T-helper 9 cell (primary cell): ENCODE data around the gene SMARCD2.
"Not testable (repeated sequence)": the region's sequence is repeated elsewhere in the genome, so short reads cannot be mapped to it uniquely, and the experiment has no call there.

Experiments used
- DNase-seq: peaks from one replicate; pipeline ENCODE4 v3.0.0-alpha.2; 2020
- total RNA-seq, 2 donors: gene quantifications; one replicate each; lab custom pipeline; 2026; lab: John Stamatoyannopoulos, UW

The SMARCD2 gene
- 120 to 163 reads per million in 2 donors for total RNA-seq

DNA sequence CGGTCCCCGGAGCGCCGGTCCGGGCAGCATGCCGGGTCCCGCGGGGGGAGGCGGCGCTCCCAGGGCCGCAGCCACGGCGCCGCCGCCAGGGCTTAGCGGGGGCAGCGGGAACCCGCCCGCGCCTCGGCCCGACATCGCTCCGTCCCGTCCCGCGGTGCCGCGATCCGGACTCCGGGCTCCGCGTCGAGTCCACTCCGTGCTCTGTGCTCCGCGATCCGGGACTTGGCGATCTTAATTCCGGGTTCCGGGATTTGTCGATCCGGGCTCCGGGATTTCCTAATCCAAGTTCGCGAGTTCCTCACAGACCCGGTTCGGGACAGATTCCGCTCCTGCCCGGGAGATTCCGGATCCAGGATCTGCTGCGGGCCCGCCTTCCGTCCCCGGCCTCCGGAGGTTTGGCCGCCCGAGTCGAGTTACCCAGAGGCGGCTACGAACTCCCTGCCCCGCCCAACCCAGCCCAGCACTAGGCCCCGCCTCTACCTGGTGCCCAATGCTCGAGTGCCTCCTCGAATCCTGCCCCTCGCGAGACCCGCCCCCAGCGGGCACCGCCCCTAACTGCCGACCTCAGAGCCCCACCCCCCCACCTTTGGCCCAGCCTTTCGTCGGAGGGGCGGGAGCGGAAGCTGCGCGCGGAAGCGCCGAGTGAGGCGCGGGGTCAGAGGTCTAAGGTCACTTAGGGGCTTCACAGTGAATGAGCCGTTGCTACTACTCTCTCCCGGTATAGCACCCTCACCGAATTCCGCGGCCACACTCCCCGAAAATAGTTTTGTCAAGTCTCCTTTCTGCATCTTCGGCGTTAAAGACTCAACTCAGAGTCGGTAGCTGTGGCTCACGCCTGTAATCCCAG is at the start of gene SMARCD2:
TSS of gene SMARCD2 (minus strand) at position 146 of the 847 bp plus-strand sequence. CDS start at position 135, 11 bp downstream.
- DNase-seq: peak; percentile 99

DNA sequence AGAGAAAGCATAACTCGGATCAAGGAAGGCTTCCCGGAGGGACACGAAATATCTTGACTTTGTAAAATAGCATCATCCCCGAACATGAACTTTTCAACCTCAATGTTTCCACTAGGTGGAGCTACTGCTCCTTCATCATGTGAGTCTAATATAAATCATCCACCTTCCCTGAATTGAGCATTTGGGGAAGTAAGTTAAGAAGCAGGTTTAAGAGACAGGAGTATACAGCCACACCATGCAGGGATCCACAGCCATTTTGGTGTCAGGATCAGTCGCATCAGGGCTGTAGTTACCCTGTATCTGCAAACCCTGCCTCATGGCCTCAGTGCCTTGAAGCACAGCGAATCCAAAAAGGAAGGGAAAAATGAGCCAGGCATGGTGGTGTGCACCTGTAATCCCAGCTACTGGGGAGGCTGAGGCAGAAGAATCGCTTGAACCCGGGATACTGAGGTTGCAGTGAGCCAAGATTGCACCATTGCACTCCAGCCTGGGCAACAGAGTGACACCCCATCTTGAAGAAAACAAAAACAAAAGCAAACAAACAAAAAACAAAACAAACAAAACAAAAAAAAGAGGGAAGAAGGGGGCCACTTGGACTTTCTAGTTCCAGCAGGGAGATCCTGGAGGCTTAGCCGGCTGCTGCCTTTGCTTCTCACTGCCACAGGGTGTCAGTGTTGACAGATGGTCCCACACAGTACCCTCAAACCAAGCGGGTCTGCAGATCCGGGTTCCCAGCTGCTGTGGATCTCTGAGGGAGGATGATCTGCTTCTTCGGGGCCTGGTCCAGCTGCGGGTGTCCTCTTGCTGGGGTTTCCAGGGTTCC is 46.8 kb upstream of the SMARCD2 start:
- DNase-seq: not testable (repeated sequence)

DNA sequence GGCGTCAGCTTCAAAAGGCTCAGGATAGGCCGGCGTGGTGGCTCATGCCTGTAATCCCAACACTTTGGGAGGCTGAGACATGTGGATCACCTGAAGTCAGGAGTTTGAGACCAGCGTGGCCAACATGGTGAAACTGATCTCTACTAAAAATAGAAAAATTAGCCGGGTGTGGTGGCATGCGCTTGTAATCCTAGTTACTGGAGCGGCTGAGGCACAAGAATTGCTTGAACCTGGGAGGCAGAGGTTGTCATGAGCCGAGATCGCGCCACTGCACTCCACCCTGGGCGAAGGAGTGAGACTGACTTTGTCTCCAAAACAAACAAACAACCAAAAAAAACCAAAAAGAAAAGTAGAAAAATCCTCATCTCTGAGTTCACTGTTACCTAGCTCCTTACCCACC is 42.6 kb upstream of the SMARCD2 start:
- DNase-seq: not testable (repeated sequence)

DNA sequence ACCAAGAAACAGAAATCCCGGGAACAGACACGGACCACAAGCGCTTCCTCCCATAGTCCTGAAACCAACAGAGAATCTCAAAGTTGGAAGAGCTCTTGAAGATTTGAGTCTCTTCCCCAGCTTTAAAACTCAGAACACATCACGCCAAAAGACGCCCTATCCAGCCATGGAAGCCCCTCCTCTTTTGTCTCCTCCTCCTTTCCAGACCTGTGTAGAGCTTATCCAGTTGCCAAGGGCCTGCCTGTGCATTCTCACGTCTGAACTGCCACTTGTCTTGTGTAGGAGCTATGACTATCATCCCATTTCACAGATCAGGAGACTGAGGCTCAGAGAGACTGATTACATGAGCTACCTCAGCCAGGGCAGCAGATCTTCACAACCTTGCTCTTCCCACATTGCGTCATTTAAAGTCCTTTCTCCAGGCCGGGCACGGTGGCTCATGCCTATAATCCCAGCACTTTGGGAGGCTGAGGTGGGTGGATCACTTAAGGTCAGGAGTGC is 40.2 kb upstream of the SMARCD2 start:
- not testable (repeated sequence) for DNase-seq

DNA sequence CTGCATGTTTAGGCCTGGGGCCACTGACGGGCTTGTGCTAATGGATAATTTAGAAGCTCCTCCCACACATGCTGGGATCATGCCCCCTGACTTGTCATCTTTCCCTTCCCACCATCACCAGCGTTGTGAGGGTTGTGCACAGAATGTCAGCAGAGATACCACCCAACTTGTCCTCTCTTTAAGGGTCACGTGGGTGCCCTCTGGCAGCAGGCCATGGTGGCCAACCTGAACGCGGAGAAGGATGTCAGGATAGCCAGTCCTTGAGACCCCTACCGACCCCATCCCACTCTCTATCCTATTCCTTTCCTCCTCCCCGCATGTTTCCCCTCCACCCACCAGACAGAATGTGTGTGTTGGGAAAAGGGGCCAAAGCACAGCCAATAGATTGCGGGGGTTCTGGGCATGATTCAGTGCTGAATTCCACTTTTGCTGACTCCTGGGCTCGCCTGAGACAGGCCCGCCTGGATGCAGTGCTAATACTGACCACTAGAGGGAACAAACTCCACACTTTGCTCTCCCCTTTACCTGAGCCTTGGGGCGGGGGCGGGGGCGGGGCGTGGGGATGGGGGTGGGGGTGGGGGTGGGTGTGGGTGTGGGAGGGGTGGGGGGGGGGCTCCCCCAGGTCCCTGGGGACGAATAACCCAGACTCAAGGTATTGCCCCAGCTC is 39.6 kb upstream of the SMARCD2 start, which contains the start of gene GH2:
TSS of gene GH2 (minus strand) at position 10 of the 667 bp plus-strand sequence. CDS start 143 bp downstream, outside the sequence.
- DNase-seq: peak; percentile 50

DNA sequence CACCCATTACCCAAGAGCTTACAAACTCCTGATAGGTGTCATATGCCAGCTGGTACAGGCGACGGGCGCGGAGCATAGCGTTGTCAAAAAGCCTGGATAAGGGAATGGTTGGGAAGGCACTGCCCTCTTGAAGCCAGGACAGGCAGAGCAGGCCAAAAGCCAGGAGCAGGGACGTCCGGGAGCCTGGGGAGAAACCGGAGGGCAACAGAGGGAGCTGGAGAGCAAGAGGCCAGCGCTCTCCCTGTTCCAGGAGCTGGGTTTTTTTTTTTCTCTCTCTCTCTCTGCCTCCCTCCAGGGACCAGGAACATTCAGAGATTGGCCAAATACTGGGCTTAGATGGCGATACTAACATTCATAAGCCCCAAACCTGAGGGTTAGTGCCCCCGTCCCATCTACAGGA is 38.9 kb upstream of the SMARCD2 start:
- not testable (repeated sequence) for DNase-seq

DNA sequence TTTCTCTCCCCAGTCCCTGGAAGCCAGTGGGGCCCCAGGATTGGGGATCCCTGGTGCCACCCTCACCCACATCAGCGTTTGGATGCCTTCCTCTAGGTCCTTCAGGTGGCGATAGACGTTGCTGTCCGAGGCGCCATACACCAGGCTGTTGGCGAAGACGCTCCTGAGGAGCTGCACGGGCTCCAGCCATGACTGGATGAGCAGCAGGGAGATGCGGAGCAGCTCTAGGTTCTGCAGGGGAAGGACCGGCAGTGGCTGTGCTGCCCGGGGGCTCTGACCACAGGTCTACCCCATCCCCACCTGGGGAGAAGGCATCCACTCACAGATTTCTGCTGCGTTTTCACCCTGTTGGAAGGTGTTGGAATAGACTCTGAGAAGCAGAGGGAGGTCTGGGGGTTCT is 38.2 kb upstream of the SMARCD2 start:
- no peak for DNase-seq

DNA sequence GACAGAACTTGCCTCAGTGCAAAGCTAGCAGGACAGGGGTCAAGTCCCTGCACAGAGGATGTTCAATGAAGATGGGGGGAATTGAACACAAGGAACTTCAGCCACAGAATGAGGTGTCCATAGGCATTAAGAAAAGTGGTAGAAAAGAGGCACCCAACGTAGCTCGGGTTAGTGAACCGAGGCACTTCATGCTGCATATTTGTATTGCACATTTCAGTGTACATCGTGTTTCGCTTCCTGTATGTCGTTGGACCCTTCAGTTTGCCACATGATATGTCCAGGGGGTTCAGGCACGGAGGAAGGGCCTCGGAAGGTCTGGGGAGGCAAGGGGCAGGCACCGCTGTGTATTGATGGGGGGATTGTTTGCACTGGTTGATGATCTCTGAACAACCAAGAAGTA is 35.9 kb upstream of the SMARCD2 start:
- not testable (repeated sequence) for DNase-seq

DNA sequence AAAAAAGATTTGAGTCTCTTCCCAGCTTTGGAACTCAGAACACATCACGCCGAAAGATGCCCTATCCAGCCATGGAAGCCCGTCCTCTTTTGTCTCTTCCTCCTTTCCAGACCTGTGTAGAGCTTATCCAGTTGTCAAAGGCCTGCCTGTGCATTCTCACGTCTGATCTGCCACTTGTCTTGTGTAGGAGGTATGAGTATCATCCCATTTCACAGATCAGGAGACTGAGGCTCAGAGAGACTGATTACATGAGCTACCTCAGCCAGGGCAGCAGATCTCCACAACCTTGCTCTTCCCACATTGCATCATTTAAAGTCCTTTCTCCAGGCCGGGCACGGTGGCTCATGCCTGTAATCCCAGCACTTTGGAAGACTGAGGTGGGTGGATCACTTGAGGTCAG is 32.2 kb upstream of the SMARCD2 start:
- not testable (repeated sequence) for DNase-seq

DNA sequence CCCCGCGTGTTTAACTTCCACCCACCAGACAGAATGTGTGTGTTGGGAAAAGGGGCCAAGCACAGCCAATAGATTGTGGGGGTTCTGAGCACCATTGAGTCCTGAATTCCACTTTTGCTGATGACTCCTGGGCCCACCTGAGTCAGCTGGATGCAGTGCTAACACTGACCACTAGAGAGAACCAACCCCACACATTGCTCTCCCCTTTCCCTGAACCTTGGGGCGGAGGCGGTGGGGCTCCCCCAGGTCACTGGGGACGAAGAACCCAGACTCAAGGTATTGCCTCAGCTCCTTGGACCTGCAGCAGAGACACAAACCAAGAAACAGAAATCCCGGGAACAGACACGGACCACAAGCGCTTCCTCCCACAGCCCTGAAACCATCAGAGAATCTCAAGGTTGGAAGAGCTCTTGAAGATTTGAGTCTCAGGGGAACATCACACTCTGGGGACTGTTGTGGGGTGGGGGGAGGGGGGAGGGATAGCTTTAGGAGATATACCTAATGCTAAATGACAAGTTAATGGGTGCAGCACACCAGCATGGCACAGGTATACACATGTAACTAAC is 31.7 kb upstream of the SMARCD2 start:
- DNase-seq: not testable (repeated sequence)

DNA sequence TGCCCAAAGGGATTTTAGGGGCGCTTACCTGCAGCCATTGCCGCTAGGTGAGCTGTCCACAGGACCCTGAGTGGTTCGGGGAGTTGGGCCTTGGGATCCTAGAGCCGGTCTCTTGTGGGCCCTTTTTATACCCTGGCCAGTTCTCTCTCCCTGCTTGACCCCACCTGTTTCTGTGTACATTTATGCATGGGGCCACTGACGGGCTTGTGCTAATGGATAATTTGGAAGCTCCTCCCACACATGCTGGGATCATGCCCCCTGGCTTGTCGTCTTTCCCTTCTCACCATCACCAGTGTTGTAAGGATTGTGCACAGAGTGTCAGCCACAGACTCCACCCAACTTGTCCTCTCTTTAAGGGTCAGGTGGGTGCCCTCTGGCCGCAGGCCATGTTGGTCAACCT is 31.1 kb upstream of the SMARCD2 start, which contains the start of gene CSH2:
TSS of gene CSH2 (minus strand) at position 101 of the 400 bp plus-strand sequence. CDS start at position 38, 63 bp downstream.
- DNase-seq: not testable (repeated sequence)

DNA sequence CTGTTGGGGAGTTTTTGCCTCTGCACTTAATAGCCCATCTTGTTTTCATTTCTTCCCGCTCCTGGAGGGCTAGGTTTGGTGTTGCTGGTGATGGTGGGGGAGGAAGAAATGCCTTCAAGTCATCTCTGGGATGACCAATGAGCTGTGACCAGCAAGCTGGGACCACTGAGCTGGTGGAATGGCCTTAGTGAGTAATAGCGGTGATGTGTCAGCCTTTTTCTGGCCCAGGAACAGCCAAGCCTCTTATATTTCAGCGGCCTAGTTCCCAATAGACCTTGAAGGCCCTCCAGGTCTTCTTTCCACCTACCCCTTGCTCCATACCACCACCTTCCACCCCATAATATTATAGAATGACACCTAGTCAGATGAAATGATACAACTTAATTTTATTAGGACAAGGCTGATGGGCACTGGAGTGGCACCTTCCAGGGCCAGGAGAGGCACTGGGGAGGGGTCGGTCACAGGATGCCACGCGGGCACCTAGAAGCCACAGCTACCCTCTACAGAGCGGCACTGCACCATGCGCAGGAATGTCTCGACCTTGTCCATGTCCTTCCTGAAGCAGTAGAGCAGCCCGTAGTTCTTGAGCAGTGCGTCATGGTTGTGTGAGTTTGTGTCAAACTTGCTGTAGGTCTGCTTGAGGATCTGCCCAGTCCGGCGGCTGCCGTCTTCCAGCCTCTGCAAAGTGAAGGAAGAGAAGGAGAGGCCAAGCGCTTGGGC is 29.3 kb upstream of the SMARCD2 start:
- DNase-seq: not testable (repeated sequence)

DNA sequence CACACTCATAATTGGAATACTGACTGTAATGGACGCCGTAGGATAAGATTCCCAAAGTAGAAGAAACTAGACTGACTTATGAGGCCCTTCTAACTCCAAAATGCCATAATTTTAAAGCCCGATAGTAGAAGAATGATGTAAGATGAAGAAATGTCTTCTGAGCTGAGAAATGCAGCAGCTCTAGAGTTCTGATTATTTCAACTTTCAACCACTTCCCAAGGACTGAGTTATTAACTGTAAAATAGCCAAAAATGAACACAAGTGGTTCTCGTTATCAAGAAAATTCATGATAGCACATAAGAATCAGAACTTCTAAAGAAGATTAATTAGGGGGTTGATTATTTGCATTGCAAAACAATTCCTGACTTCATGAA is 27.8 kb upstream of the SMARCD2 start:
- not testable (repeated sequence) for DNase-seq

DNA sequence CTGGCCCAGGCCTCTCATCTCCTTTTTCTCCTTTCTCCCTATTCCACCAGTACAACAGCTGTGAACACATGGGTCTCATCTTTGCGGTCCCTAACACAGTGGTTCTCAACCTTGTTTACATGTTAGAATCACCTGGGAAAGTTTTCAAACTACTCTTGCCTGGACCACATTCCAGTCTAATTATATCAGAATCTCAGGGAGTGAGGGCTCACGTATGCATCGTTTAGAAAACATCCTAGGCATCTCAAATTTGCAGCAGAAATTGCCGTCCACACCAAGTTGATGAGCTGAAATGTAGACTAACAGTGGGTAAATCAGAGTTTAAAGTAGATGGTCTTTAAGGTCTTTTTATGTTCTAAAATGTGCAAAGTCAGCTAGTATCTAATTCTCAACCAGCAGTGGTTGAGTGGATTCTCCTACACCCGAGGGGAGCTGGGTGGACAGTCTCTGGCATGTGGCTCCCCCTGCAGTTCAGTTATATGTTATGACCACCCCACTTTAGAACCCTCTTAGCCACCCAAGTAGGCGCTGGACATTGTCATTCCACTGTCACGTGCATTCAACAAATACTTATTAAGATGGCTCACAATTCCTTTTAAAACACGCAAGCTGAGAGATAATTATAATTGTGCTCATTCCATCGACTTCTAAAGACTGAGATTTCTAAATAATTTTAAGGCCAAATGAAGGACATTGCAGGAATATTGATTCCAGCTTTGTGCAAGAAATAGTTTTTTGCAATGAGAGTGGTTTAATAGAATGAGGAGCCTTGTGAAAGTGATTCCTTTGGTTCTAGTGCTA is 27.2 kb upstream of the SMARCD2 start:
- DNase-seq: not testable (repeated sequence)

DNA sequence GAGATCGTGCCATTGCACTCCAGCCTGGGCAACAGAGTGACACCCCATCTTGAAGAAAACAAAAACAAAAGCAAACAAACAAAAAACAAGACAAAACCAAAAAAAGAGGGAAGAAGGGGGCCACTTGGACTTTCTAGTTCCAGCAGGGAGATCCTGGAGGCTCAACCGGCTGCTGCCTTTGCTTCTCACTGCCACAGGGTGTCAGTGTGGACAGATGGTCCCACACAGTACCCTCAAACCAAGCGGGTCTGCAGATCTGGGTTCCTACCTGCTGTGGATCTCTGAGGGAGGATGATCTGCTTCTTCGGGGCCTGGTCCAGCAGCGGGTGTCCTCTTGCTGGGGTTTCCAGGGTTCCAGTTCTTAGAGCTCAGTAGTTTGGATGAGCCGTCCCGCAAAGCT is 24.1 kb upstream of the SMARCD2 start:
- not testable (repeated sequence) for DNase-seq

DNA sequence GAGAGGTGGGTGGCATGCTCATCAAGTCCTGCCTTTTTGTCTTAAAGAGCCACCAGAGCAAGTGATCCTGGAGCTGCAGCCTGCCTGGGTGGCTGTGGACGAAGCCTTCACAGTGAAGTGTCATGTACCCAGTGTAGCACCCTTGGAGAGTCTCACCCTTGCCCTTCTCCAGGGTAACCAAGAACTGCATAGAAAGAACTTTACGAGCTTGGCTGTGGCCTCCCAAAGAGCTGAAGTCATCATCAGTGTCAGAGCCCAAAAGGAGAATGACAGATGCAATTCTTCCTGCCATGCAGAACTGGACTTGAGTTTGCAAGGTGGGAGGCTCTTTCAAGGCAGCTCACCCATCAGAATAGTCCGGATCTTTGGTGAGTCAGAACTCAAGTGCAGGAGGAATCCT is 16.8 kb upstream of the SMARCD2 start:
- DNase-seq: no peak

DNA sequence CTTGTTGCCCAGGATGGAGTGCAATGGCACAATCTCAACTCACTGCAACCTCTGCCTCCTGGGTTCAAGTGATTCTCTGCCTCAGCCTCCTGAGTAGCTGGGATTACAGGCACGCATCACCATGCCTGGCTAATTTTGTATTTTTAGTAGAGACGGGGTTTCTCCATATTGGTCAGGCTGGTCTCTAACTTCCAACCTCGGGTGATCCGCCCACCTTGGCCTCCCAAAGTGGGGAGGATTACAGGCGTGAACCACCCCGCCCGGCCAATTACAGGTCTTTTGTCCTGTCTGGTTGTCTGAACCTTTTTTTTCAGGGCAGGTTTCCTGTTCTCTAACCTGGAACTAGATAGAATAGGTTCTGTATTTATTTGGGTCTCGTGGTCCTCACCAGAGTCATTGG is 13.9 kb upstream of the SMARCD2 start:
- not testable (repeated sequence) for DNase-seq

DNA sequence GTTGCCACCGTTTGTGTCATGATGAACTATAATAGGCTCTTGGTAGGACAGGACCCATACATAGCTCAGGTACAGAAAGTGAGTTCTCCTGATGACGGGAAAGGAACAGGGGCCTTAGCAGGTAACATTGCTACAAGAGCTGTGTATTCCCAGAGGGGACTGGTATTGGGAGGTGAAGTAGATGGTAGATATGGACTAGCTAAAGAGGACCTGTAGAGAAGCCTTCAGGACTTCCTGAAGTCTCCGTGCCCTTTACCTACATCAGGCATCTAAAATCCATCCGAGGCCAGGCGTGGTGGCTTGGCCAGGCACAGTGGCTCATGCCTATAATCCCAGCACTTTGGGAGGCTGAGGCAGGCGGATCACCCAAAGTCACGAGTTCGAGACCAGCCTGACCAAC is 12.7 kb upstream of the SMARCD2 start:
- DNase-seq: no peak

DNA sequence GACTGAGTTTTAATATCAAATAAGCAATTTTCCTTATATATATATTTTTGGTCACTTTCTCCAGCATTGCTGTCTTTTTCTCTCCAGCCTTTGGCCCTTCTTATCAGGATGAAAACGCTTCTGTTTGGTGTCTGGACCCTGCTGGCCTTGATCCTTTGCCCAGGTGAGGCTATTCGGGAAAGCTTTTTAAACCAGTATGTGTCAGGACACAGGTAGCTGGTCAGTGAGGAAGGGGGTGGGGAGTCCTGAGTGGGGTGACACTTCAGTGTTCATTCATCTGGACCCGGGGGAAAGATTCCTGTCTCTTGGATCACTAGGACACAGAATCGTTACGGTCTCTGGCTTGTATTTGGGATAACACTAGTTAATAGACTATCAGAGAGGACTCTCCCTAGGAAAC is 12.2 kb upstream of the SMARCD2 start:
- no peak for DNase-seq

DNA sequence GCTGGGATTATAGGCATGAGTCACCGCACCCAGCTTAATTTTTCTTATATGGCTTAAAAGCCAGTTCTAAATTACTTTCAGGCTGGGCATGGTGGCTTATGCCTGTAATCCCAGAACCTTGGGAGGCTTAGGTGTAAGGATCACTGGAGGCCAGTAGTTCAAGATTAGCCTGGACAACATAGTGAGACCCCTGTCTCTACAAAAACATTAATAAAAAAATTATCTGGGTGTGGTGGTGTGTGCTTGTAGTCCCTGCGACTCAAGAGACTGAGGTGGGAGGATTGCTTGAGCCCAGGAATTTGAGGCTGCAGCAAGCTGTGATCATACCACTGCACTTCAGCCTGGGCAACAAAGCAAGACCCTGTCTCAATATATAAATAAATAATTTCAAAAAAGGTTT is 10.8 kb upstream of the SMARCD2 start:
- DNase-seq: no peak

DNA sequence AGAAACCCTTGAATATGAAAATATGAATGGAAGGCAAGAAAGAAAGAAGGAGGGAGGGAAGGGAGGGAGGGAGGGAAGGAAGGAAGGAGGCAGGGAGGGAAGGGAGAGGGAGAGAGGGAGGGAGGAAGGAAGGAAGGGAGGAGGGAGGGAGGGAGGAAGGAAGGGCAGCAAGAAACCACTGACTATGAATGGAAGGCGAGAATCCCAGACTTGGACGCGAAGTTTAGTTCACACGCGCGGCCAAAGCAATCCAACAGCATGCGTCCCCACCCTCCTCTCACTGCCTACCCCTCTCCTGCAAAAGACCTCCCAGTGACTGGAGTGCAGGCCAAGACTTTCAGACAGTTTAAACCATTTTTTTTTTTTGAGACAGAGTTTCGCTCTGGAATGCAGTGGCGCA is 7.9 kb upstream of the SMARCD2 start:
- no peak for DNase-seq
